HCT116 (cell line): ENCODE measurements around the gene BABAM2. TPM values are rescaled to one million over a fixed set of nuclear protein-coding genes. Genes with fewer than 3 reads are reported as not detected.

Source experiments
- ATAC-seq: fragments of 200-7000 bp; cut with Tn5 transposase; 2 replicates; pipeline ENCODE4 v1.9.1; 2020; ENCODE audit warnings: mild to moderate bottlenecking, moderate library complexity
- BruUV-seq: library from RNA; stranded (reverse); fragments of 400-500 nt; replicated peaks from 2 replicates; lab custom pipeline; 2021; lab: Mats Ljungman, UMichigan
- CTCF ChIA-PET: fragments of 300-600 bp; sonication (Branson Sonifier 250); formaldehyde crosslinking; loops from one replicate; lab custom pipeline; 2021; ENCODE audit warnings: antibody characterized with exemption; lab: Charles Lee
- POLR2A ChIA-PET: fragments of 300-600, 350-600 bp; sonication (Branson Sonifier 250); formaldehyde crosslinking; loops from one replicate; lab custom pipeline; 2021; ENCODE audit warnings: antibody characterized with exemption; lab: Charles Lee
- RAD21 ChIA-PET, 2 experiments: fragments of 300-600 bp; sonication (Branson Sonifier 250); formaldehyde crosslinking; loops; one replicate each; lab custom pipeline; 2023; ENCODE audit warnings: low total read pairs in 2 of 2; ENCODE audit not compliant: uncharacterized antibody in 2 of 2, unreplicated experiment in 2 of 2, low non-redundant PET in 1 of 2; lab: Charles Lee
- DNase-seq: peaks from one replicate; pipeline ENCODE4 v3.0.0-alpha.2; 2010; ENCODE audit warnings: low read depth, low spot score
- H2AFZ ChIP-seq: fragments of 200-600 bp; shearing (Covaris generic), sonication (generic); 2 replicates; pipeline ENCODE4 v1.6.1; 2017; ENCODE audit warnings: low read depth, mixed run types, mixed read lengths, antibody characterized with exemption, low read length; ENCODE audit not compliant: poor library complexity, severe bottlenecking
- H3K27ac ChIP-seq: 2 replicates; pipeline ENCODE4 v1.5.1; 2012; ENCODE audit warnings: low read depth, low read length
- H3K27me3 ChIP-seq: fragments of 200-600 bp; sonication (generic); 2 replicates; pipeline ENCODE4 v1.6.1; 2016; ENCODE audit warnings: mixed run types, low read length, mixed read lengths; ENCODE audit not compliant: insufficient read depth
- H3K36me3 ChIP-seq, 2 experiments: fragments of 200-500 bp in 1 of 2; fragments of 200-600 bp in 1 of 2; sonication (Bioruptor generic) in 1 of 2; sonication (generic) in 1 of 2; 2 replicates each; pipeline versions ENCODE4 v1.5.1 to v1.6.1; 2014 to 2016; ENCODE audit warnings: low read length in 2 of 2, inconsistent platforms in 1 of 2, mixed read lengths in 1 of 2, mixed run types in 1 of 2; ENCODE audit not compliant: insufficient read depth in 2 of 2, control insufficient read depth in 1 of 2
- H3K4me1 ChIP-seq, 2 experiments: fragments of 200-600 bp in 1 of 2; sonication (generic) in 1 of 2; 2 replicates each; pipeline versions ENCODE4 v1.5.1 to v1.6.1; 2012 to 2017; ENCODE audit warnings: low read length in 2 of 2, inconsistent platforms in 1 of 2, mild to moderate bottlenecking in 1 of 2, mixed read lengths in 1 of 2, mixed run types in 1 of 2, moderate library complexity in 1 of 2; ENCODE audit not compliant: insufficient read depth in 2 of 2, control insufficient read depth in 1 of 2
- H3K4me2 ChIP-seq: fragments of 200-600 bp; sonication (generic); 2 replicates; pipeline ENCODE4 v1.6.1; 2017; ENCODE audit warnings: mixed run types, low read length, mixed read lengths
- H3K4me3 ChIP-seq, 2 experiments: fragments of 200-600 bp in 1 of 2; sonication (generic) in 1 of 2; replicated peaks in 1 of 2; 2 replicates each; pipeline ENCODE4 v1.5.1; 2011 to 2016; ENCODE audit warnings: low read length in 2 of 2, control low read depth in 1 of 2, low read depth in 1 of 2, mild to moderate bottlenecking in 1 of 2, mixed read lengths in 1 of 2, mixed run types in 1 of 2
- H3K79me2 ChIP-seq: fragments of 200-600 bp; sonication (generic); 2 replicates; pipeline ENCODE4 v1.6.1; 2017; ENCODE audit warnings: mild to moderate bottlenecking, mixed run types, low read length, moderate library complexity, mixed read lengths; ENCODE audit not compliant: insufficient read depth
- H3K9ac ChIP-seq: fragments of 200-600 bp; sonication (generic); 2 replicates; pipeline ENCODE4 v1.6.1; 2016; ENCODE audit warnings: low read length, mixed read lengths
- H3K9me2 ChIP-seq: fragments of 200-600 bp; sonication (generic), shearing (Covaris generic); 2 replicates; pipeline ENCODE4 v1.6.1; 2017; ENCODE audit warnings: mixed run types, mild to moderate bottlenecking, moderate library complexity; ENCODE audit not compliant: insufficient read depth
- H3K9me3 ChIP-seq, 2 experiments: fragments of 200-500 bp in 1 of 2; fragments of 200-600 bp in 1 of 2; sonication (Bioruptor generic) in 1 of 2; sonication (generic) in 1 of 2; 2 replicates each; pipeline ENCODE4 v1.6.1; 2014 to 2017; ENCODE audit warnings: low read length in 2 of 2, mixed read lengths in 2 of 2, inconsistent platforms in 1 of 2, low read depth in 1 of 2, mild to moderate bottlenecking in 1 of 2, mixed run types in 1 of 2, moderate library complexity in 1 of 2; ENCODE audit not compliant: control insufficient read depth in 1 of 2, insufficient read depth in 1 of 2
- H4K20me1 ChIP-seq: fragments of 200-600 bp; sonication (generic), shearing (Covaris generic); 2 replicates; pipeline ENCODE4 v1.6.1; 2017; ENCODE audit warnings: mixed run types, mild to moderate bottlenecking, moderate library complexity; ENCODE audit not compliant: insufficient read depth
- CBX3 ChIP-seq: IDR thresholded peaks from 2 replicates; pipeline ENCODE4 v1.6.1; 2012; ENCODE audit warnings: low read depth
- CEBPB ChIP-seq: IDR thresholded peaks from 2 replicates; pipeline ENCODE4 v1.6.1; 2012; ENCODE audit warnings: low read depth
- EGR1 ChIP-seq: IDR thresholded peaks from 2 replicates; pipeline ENCODE4 v1.6.1; 2012; ENCODE audit warnings: low read depth
- ELF1 ChIP-seq: IDR thresholded peaks from 2 replicates; pipeline ENCODE4 v1.6.1; 2012; ENCODE audit warnings: low read depth, borderline replicate concordance
- EZH2 ChIP-seq: fragments of 200-600 bp; sonication (generic); IDR thresholded peaks from 2 replicates; pipeline ENCODE4 v1.6.1; 2017; ENCODE audit warnings: antibody characterized with exemption, mixed run types
- EZH2phosphoT487 ChIP-seq: fragments of 200-600 bp; IDR thresholded peaks from 2 replicates; pipeline ENCODE4 v1.6.1; 2018; ENCODE audit warnings: antibody characterized with exemption, borderline replicate concordance
- JUND ChIP-seq: IDR thresholded peaks from 2 replicates; pipeline ENCODE4 v1.6.1; 2012
- POLR2A ChIP-seq: IDR thresholded peaks from 2 replicates; pipeline ENCODE4 v1.7.0; 2011; ENCODE audit warnings: borderline replicate concordance; ENCODE audit not compliant: insufficient read depth, insufficient read length; ENCODE audit errors: extremely low read depth
- REST ChIP-seq: IDR thresholded peaks from 2 replicates; pipeline ENCODE4 v1.6.1; 2012; ENCODE audit warnings: low read depth
- SP1 ChIP-seq: IDR thresholded peaks from 2 replicates; pipeline ENCODE4 v1.6.1; 2012; ENCODE audit warnings: low read depth
- SRF ChIP-seq: IDR thresholded peaks from 2 replicates; pipeline ENCODE4 v1.6.1; 2012; ENCODE audit warnings: low read depth
- intact Hi-C: fragments of 100-400 bp; cut with micrococcal nuclease; formaldehyde crosslinking; loops from 2 replicates; pipeline ENCODE4 v1.10.0; 2022
- total RNA-seq: library from RNA; stranded (reverse); gene quantifications from one replicate; pipeline ENCODE4 v1.2.1, GENCODE V29; 2021; ENCODE audit not compliant: unreplicated experiment

Gene BABAM2
- total RNA-seq, 1 experiment from 2014 or later, result 23.8 TPM

- no peak overlapping the region for H3K4me2 ChIP-seq
- no TSS peak for BruUV-seq
- no peak overlapping the region for H3K4me3 ChIP-seq
- no peak; the same call in 1 of the 2 replicates for ATAC-seq
- no peaks in the 10 kb centered on the region for H4K20me1 ChIP-seq
- RAD21 ChIA-PET, result no interaction called here
- H3K36me3 ChIP-seq, result no peaks in the 10 kb centered on the region
- CTCF ChIA-PET, result no interaction called here
- H3K9me3 ChIP-seq, result no peaks in the 10 kb centered on the region
- no peak overlapping the region for H3K27ac ChIP-seq
- POLR2A ChIA-PET, result no interaction called here
- H2AFZ ChIP-seq, result no peak overlapping the region
- H3K79me2 ChIP-seq, result no peaks in the 10 kb centered on the region
- H3K4me1 ChIP-seq, result peaks cover 8 to 12% of the 10 kb centered on the region in 2 experiments; a peak in 2 of 4 replicates
- TF ChIP-seq EGR1 (no peak), SRF (no peak), JUND (no peak), ELF1 (no peak), EZH2 (no peak), CEBPB (no peak), CBX3 (no peak), REST (no peak), SP1 (no peak), POLR2A (no peak), EZH2phosphoT487 (no peak)
- intact Hi-C loops, result no loop called here
- no peaks in the 10 kb centered on the region for H3K27me3 ChIP-seq
- H3K9ac ChIP-seq, result no peak overlapping the region
- no peak for DNase-seq
- H3K9me2 ChIP-seq, result no peaks in the 10 kb centered on the region
Measured at GRCh38 chr2:28224648-28225472, 334.3 kb downstream of the BABAM2 start.
